IPS-15b (cell line): Measurements from ENCODE around the gene UNC13D.
"Not testable (repeated sequence)": the region's sequence is repeated elsewhere in the genome, so short reads cannot be mapped to it uniquely, and the experiment has no call there.

Experiments used
- H3K27me3 ChIP-seq: one replicate; pipeline ENCODE4 v1.6.1; 2013; ENCODE audit warnings: low read length; ENCODE audit not compliant: control insufficient read depth, insufficient read depth
- H3K36me3 ChIP-seq: one replicate; pipeline ENCODE4 v1.6.1; 2013; ENCODE audit warnings: low read length; ENCODE audit not compliant: control insufficient read depth, insufficient read depth
- H3K4me1 ChIP-seq: one replicate; pipeline ENCODE4 v1.6.1; 2013; ENCODE audit warnings: mild to moderate bottlenecking, low read length; ENCODE audit not compliant: control insufficient read depth, insufficient read depth
- H3K4me3 ChIP-seq: one replicate; pipeline ENCODE4 v1.5.1; 2013; ENCODE audit warnings: low read depth, low read length
- H3K9ac ChIP-seq: one replicate; pipeline ENCODE4 v1.6.1; 2013; ENCODE audit warnings: low read depth, mild to moderate bottlenecking, low read length
- H3K9me3 ChIP-seq: one replicate; pipeline ENCODE4 v1.6.1; 2013; ENCODE audit warnings: mild to moderate bottlenecking, low read length; ENCODE audit not compliant: control insufficient read depth, insufficient read depth

The UNC13D gene

DNA sequence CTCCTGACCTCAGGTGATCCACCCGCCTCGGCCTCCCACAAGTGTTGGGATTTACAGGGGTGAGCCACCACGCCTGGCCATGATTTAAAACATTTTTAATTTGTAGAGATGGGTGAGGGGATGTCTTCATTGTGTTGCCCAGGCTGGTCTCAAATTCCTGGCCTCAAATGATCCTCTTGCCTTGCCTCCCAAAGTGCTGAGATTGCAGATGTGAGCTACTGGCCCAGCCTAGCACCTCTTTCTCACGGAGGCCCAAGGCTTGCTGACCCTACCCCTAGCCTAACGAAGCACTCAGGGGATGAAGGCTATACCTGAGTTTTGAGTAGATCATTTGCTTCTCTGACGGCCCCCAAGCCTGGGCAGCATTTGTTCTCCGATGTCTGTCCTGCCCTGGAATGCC lies 33.0 kb downstream of the UNC13D start:
- Histone ChIP-seq H3K36me3 (peaks cover 47% of the 10 kb centered on the region), H3K27me3 (no peaks in the 10 kb centered on the region), H3K9ac (no peak overlapping the region), H3K9me3 (no peaks in the 10 kb centered on the region), H3K4me3 (no peak overlapping the region), H3K4me1 (no peaks in the 10 kb centered on the region)

DNA sequence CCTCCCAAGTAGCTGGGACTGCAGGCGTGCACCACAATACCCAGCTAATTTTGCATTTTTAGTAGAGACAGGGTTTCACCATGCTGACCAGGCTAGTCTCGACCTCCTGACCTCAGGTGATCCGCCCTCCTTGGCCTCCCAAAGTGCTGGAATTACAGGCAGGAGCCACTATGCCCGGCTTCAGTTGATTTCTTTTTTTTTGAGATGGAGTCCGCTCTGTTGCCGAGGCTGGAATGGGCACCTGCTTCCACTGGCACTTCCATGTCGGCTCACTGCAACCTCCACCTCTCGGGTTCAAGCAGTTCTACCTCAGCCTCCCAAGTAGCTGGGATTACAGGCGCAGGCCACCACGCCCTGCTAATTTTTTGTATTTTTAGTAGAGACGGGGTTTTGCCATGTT lies 33.4 kb downstream of the UNC13D start:
- not testable (repeated sequence) for H3K9me3 ChIP-seq, H3K27me3 ChIP-seq, H3K4me1 ChIP-seq, H3K4me3 ChIP-seq, H3K9ac ChIP-seq
- peaks cover 47% of the 10 kb centered on the region for H3K36me3 ChIP-seq

DNA sequence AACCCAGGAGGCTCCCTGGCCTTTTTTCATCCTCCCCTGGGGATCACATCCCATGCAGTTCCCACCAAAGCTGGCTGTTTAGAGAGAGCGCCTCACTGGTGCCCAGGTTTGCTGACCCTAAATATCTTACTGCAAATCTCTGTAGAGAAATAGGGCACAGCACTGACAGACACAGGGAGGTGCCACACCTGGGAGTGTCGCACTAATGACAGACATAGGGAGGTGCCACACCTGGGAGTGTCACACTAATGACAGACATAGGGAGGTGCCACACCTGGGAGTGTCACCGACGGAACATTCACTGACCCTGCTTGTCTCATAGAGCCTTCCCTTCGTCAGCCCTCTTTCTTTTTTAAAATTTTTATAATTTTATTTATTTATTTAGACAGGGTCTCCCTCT lies 34.0 kb downstream of the UNC13D start:
- H3K4me3 ChIP-seq, result no peak overlapping the region

DNA sequence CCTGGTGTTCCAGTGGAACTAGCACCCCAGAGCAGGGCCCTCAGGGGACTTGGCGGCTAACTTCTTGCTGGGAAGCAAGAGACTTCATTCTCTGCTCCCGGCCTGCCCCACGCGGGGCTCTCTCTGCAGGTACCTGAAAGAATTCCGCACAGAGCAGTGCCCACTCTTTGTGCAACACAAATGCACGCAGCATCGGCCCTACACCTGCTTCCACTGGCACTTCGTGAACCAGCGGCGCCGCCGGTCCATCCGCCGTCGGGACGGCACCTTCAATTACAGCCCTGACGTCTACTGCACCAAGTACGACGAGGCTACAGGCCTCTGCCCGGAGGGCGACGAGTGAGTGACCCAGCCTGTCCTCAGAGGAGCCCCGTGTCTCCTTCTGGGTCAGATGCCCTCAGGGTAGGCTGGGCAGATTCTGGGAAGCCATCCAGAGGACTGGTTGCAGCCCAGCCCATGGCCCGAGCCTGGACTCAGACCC lies 34.5 kb downstream of the UNC13D start:
- no peak overlapping the region for H3K4me3 ChIP-seq
- H3K27me3 ChIP-seq, result no peaks in the 10 kb centered on the region
- H3K36me3 ChIP-seq, result peaks cover 39% of the 10 kb centered on the region
- H3K9me3 ChIP-seq, result no peaks in the 10 kb centered on the region
- no peak overlapping the region for H3K9ac ChIP-seq
- no peaks in the 10 kb centered on the region for H3K4me1 ChIP-seq

More for the DNA sequence above, 34.0 kb downstream of the UNC13D start:
- Histone ChIP-seq H3K9ac (no peak overlapping the region), H3K9me3 (no peaks in the 10 kb centered on the region), H3K4me1 (no peaks in the 10 kb centered on the region), H3K27me3 (no peaks in the 10 kb centered on the region), H3K36me3 (peaks cover 45% of the 10 kb centered on the region)

DNA sequence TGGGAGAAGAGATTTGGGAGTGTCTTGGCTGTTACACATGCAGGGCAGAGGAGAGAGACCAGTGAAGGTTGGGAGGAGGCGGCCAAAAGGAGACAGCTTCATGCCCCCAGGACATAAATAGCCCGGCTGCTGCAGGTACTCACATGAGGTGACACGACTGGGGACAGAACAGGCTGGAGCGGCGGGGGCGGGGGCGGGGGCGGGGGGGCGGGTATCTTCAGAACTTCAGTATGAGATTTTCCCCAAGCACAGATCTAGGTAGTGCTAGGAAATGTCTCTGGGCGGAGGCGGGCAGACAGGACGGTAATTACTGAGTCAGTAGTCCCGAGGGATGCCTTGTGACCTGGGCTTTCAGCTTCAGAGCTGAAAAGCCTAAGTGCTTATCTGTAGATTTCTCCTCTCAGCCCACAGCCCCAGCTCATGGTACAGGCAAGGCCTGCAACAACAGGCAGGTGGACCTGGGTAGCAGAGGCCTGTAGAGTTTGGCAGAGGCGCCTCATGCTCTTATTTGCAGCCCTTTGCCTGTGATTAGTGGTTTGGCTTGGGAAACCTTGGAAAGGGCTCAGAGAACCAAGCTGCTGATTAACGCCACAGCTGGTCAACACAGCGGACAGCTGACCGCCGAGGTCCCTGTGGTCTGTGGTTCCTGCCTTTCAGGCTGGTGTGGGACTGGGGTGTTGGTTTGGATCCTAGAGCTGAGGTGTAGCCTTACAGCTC lies 35.1 kb downstream of the UNC13D start:
- Histone ChIP-seq H3K27me3 (no peaks in the 10 kb centered on the region), H3K4me3 (no peak overlapping the region), H3K36me3 (peaks cover 36% of the 10 kb centered on the region), H3K4me1 (no peaks in the 10 kb centered on the region), H3K9me3 (no peaks in the 10 kb centered on the region), H3K9ac (no peak overlapping the region)

DNA sequence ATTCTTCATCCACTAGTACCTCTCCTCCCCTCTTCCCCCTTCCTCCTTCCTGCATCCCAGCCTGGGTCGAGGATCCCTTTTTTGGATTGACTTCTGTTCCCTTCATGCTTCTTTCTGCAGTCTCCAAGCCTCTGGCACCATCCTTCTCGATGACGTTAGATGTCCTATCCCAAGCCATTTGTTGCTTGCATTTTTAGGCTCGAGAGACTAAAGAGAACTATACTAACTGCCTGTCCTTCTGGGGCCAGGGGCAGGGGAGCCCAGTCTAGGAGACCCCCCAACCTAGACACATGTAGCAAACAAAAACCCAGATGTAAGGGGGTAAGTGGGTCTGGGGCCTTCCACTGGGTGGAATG lies 35.7 kb downstream of the UNC13D start:
- H3K4me3 ChIP-seq, result no peak overlapping the region
- no peaks in the 10 kb centered on the region for H3K4me1 ChIP-seq
- peak overlapping the region; percentile 37 for H3K9ac ChIP-seq
- H3K27me3 ChIP-seq, result no peaks in the 10 kb centered on the region
- H3K9me3 ChIP-seq, result no peaks in the 10 kb centered on the region
- H3K36me3 ChIP-seq, result peaks cover 31% of the 10 kb centered on the region

DNA sequence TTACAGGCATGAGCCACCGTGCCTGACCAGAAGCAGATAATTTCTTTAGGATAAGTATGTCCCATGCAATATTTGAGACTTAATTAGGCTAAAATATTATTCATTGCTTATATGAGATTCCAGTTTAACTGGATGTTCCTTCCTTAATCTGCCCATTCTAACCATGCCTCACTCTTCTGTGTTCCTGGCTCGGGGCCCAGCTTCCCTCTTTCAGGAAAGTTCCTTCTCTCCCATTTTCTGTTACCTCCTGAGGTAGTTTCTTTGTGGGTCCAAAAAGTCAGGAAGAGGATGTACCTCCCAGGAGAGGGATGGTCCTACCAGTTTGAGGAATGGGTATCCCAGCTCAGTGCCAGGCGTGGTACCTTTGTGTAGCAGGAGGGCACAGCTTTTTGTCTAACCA lies 36.3 kb downstream of the UNC13D start:
- peak overlapping the region; percentile 37 for H3K9ac ChIP-seq
- no peaks in the 10 kb centered on the region for H3K4me1 ChIP-seq
- no peaks in the 10 kb centered on the region for H3K9me3 ChIP-seq
- H3K4me3 ChIP-seq, result no peak overlapping the region
- H3K36me3 ChIP-seq, result peaks cover 25% of the 10 kb centered on the region
- H3K27me3 ChIP-seq, result no peaks in the 10 kb centered on the region

DNA sequence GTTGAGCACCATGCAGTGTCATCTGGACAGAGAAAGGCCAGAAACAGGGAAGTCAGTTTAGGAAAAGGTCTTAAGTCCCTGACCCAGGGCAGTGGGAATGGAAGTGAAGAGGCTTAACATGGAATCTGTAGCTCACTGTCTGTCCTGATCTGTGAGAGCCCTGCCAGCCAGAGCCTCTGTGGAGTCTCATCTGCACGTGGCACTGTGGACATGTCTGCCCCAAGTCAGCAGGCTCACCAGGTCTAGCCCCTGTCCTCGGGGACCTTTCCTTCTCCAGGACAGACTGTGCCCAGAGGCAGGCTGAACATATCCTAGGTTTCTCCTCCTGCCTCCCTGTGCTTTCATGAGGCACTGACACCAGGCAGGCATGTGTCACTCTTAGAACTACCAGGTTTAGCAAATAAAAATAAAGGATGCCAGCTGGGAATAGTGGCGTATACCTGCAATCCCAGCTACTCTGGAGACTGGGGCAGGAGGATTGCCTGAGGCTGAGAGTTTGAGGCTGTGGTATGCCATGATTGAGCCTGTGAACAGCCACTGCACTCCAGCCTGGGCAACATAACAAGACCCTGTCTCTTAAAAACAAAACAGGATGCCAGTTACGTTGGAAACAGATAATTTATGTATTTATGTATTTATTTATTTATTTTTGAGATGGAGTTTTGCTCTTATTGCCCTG lies 37.2 kb downstream of the UNC13D start:
- H3K4me1 ChIP-seq, result no peaks in the 10 kb centered on the region
- H3K4me3 ChIP-seq, result no peak overlapping the region
- peaks cover 16% of the 10 kb centered on the region for H3K36me3 ChIP-seq
- H3K9me3 ChIP-seq, result no peaks in the 10 kb centered on the region
- H3K27me3 ChIP-seq, result no peaks in the 10 kb centered on the region
- no peak overlapping the region for H3K9ac ChIP-seq

DNA sequence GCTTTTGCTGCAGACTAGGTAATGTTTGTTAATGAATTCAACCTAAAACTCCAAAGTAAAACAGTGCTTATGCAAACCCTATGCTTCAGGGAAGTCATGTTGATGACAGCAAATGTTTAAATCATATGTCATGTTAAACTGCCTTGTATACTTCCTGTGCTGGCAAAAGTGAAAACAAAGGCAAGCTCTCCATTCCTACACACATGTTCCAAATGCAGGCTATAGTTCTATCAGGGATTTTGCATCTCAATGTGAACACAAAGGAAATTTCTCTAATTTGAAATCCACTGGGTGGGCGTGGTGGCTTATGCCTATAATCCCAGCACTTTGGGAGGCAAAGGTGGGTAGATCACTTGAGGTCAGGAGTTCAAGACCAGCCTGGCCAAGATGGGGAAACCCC lies 40.3 kb downstream of the UNC13D start:
- H3K4me3 ChIP-seq, result no peak overlapping the region
- H3K4me1 ChIP-seq, result no peaks in the 10 kb centered on the region
- no peaks in the 10 kb centered on the region for H3K27me3 ChIP-seq
- H3K9ac ChIP-seq, result no peak overlapping the region
- peaks cover 3% of the 10 kb centered on the region for H3K36me3 ChIP-seq
- H3K9me3 ChIP-seq, result no peaks in the 10 kb centered on the region

DNA sequence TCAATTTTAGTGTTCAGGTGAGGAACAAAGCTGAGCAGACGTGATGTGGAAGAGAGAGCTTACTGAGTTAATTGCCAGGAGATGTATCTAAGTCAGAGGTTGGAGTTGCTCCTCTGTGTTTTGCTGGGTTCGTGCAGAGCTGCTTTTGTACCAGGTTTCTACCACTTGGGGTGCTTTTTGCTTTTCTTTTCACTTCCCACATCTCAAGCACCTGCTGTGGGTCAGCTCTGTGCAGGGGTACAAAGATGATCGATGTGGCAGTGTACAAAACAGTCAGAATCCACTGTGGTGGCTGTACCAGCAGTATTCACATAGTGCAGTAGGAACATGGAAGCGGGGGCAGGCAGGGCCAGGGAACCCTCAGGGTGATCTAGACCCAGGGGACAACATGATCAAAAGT lies 44.8 kb downstream of the UNC13D start:
- H3K36me3 ChIP-seq, result peaks cover 15% of the 10 kb centered on the region

DNA sequence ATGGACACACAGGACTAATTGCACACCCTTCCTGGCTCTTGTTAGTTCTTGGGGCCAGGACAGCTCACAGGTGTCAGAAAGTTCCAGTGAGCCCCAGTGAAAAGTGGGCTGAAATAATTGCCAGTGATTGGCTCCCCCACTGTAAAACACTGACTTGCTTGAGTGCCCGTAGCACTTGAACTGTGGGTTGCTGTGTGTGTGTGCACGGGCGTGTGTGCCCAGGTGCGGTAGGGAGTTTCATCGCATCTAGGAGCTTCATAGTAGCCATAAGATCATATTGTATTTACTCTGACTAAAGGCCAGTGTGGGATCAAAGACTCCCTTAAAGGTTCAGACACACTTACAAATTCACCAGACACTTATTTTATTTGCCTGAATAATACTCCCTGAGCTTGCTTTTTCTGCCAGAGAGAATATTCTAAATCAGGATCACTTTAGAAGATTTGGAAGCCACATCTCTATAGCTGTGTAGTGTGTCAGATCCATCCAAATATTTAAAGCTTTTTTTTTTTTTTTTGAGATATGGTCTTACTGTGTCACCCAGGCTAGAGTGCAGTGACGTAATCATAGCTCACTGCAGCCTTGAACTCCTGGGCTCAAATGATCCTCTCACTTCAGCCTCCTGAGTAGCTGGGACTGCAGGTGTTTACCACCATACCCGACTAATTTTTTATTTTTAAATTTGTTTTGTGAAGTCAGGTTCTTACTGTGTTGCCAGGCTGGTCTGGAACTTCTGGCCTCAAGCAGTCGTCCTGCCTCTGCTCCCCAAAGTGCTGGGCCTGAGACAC lies 48.2 kb downstream of the UNC13D start:
- Histone ChIP-seq H3K36me3 (peaks cover 15% of the 10 kb centered on the region), H3K4me1 (no peaks in the 10 kb centered on the region), H3K4me3 (no peak overlapping the region), H3K9ac (no peak overlapping the region), H3K27me3 (no peaks in the 10 kb centered on the region), H3K9me3 (no peaks in the 10 kb centered on the region)

More for the DNA sequence above, 44.8 kb downstream of the UNC13D start:
- H3K4me1 ChIP-seq, result no peaks in the 10 kb centered on the region
- H3K27me3 ChIP-seq, result no peaks in the 10 kb centered on the region
- no peaks in the 10 kb centered on the region for H3K9me3 ChIP-seq
- no peak overlapping the region for H3K4me3 ChIP-seq
- H3K9ac ChIP-seq, result no peak overlapping the region
